H1 (cell line): ENCODE measurements around the gene LMO2. TPM values are rescaled to one million over a fixed set of nuclear protein-coding genes. Genes with fewer than 3 reads are reported as not detected.

ENCODE experiments used
- CTCF ChIA-PET: fragments of 300-600 bp; sonication (Branson Sonifier 250); formaldehyde crosslinking; loops from one replicate; lab custom pipeline; 2021; ENCODE audit not compliant: partially characterized antibody; lab: Charles Lee
- POLR2A ChIA-PET: fragments of 300-600 bp; sonication (Branson Sonifier 250); formaldehyde crosslinking; loops from one replicate; lab custom pipeline; 2021; ENCODE audit warnings: inconsistent platforms; ENCODE audit not compliant: partially characterized antibody; lab: Charles Lee
- DNase-seq, 2 experiments: peaks; one replicate each; pipeline versions ENCODE4 v3.0.0 to v3.0.0-alpha.2; 2010 to 2022; ENCODE audit warnings: low spot score in 2 of 2, low read depth in 1 of 2, mixed read lengths in 1 of 2
- FAIRE-seq: peaks from 2 replicates; lab custom pipeline; 2011; peaks lifted over from hg19 to GRCh38; lab: Jason Lieb, UNC
- H2AFZ ChIP-seq: 2 replicates; pipeline ENCODE4 v1.8.1; 2012; ENCODE audit warnings: low read length, inconsistent platforms
- H2AK5ac ChIP-seq: 2 replicates; pipeline ENCODE4 v1.6.1; 2013; ENCODE audit warnings: low read depth, low read length
- H2BK120ac ChIP-seq: replicated peaks from 2 replicates; pipeline ENCODE3; 2013; ENCODE audit warnings: low read depth, low read length, inconsistent platforms
- H2BK12ac ChIP-seq: 2 replicates; pipeline ENCODE4 v1.6.1; 2013; ENCODE audit warnings: low read depth, low read length
- H2BK15ac ChIP-seq: 2 replicates; pipeline ENCODE4 v1.6.1; 2013; ENCODE audit warnings: low read length
- H2BK20ac ChIP-seq: 2 replicates; pipeline ENCODE4 v1.6.1; 2013; ENCODE audit warnings: low read length
- H2BK5ac ChIP-seq: 2 replicates; pipeline ENCODE4 v1.6.1; 2013; ENCODE audit warnings: low read depth, low read length
- H3K14ac ChIP-seq: 2 replicates; pipeline ENCODE4 v1.6.1; 2013; ENCODE audit warnings: inconsistent platforms; ENCODE audit not compliant: insufficient read length
- H3K18ac ChIP-seq: 2 replicates; pipeline ENCODE4 v1.6.1; 2013; ENCODE audit warnings: low read length; ENCODE audit errors: extremely low read depth
- H3K23ac ChIP-seq: 2 replicates; pipeline ENCODE4 v1.6.1; 2013; ENCODE audit warnings: inconsistent platforms; ENCODE audit not compliant: insufficient read length
- H3K23me2 ChIP-seq: 2 replicates; pipeline ENCODE4 v1.6.1; 2013; ENCODE audit warnings: low read depth, low read length
- H3K27ac ChIP-seq: 2 replicates; pipeline ENCODE4 v1.6.1; 2011; ENCODE audit warnings: low read depth, low read length, inconsistent platforms
- H3K27me3 ChIP-seq, 4 experiments: replicated peaks in 1 of 4; 1 replicate in 1 of 4; 2 replicates in 3 of 4; pipeline versions ENCODE4 v1.6.1 to v1.8.1; 2011 to 2013; ENCODE audit warnings: low read length in 3 of 4, mild to moderate bottlenecking in 3 of 4, inconsistent platforms in 2 of 4, mixed read lengths in 2 of 4, moderate library complexity in 1 of 4; ENCODE audit not compliant: control insufficient read depth in 3 of 4, insufficient read depth in 3 of 4; ENCODE audit errors: extremely low read depth in 1 of 4
- H3K36me3 ChIP-seq, 4 experiments: 2 replicates each; pipeline versions ENCODE4 v1.6.1 to v1.8.1; 2011 to 2013; ENCODE audit warnings: mild to moderate bottlenecking in 4 of 4, low read length in 3 of 4, moderate library complexity in 2 of 4, control low read depth in 1 of 4, inconsistent platforms in 1 of 4; ENCODE audit not compliant: insufficient read depth in 4 of 4, control insufficient read depth in 2 of 4
- H3K4ac ChIP-seq: replicated peaks from 2 replicates; pipeline ENCODE3; 2013; ENCODE audit warnings: low read length, low read depth, mixed read lengths, inconsistent platforms; ENCODE audit not compliant: insufficient read length
- H3K4me1 ChIP-seq, 4 experiments: replicated peaks in 1 of 4; 1 replicate in 1 of 4; 2 replicates in 3 of 4; pipeline versions ENCODE4 v1.6.1 to v1.8.1; 2011 to 2013; ENCODE audit warnings: low read length in 3 of 4, inconsistent platforms in 2 of 4, mixed read lengths in 1 of 4; ENCODE audit not compliant: insufficient read depth in 4 of 4, control insufficient read depth in 3 of 4
- H3K4me2 ChIP-seq, 2 experiments: 2 replicates each; pipeline versions ENCODE4 v1.6.1 to v1.8.1; 2011 to 2013; ENCODE audit warnings: low read depth in 2 of 2, low read length in 2 of 2, control low read depth in 1 of 2, inconsistent platforms in 1 of 2, mild to moderate bottlenecking in 1 of 2; ENCODE audit not compliant: insufficient read depth in 1 of 2
- H3K4me3 ChIP-seq, 4 experiments: fragments of 200-600, 300-600 bp in 1 of 4; sonication (generic), shearing (Covaris generic), sonication (Bioruptor Twin) in 1 of 4; 2 replicates each; pipeline versions ENCODE4 v1.5.1 to v1.8.1; 2011 to 2016; ENCODE audit warnings: low read length in 4 of 4, low read depth in 3 of 4, control low read depth in 2 of 4, inconsistent platforms in 2 of 4, mild to moderate bottlenecking in 2 of 4, mixed read lengths in 1 of 4, moderate library complexity in 1 of 4; ENCODE audit not compliant: insufficient read depth in 2 of 4; ENCODE audit errors: extremely low read depth in 1 of 4
- H3K56ac ChIP-seq: replicated peaks from 2 replicates; pipeline ENCODE3; 2013; ENCODE audit warnings: low read depth, mild to moderate bottlenecking, mixed read lengths, low read length, inconsistent platforms; ENCODE audit not compliant: insufficient read length
- H3K79me1 ChIP-seq: 2 replicates; pipeline ENCODE4 v1.6.1; 2013; ENCODE audit warnings: low read depth, low read length, control low read depth
- H3K79me2 ChIP-seq, 2 experiments: 2 replicates each; pipeline versions ENCODE4 v1.6.1 to v1.8.1; 2012 to 2013; ENCODE audit warnings: low read length in 2 of 2, mild to moderate bottlenecking in 2 of 2, inconsistent platforms in 1 of 2; ENCODE audit not compliant: insufficient read depth in 2 of 2, control insufficient read depth in 1 of 2
- H3K9ac ChIP-seq, 4 experiments: replicated peaks in 1 of 4; 1 replicate in 1 of 4; 2 replicates in 3 of 4; pipeline versions ENCODE4 v1.6.1 to v1.8.1; 2011 to 2013; ENCODE audit warnings: low read depth in 3 of 4, low read length in 3 of 4, control low read depth in 2 of 4, mild to moderate bottlenecking in 2 of 4, moderate library complexity in 2 of 4, inconsistent platforms in 1 of 4; ENCODE audit errors: extremely low read depth in 1 of 4
- H3K9me3 ChIP-seq, 2 experiments: 2 replicates each; pipeline versions ENCODE4 v1.6.1 to v1.8.1; 2012 to 2013; ENCODE audit warnings: mild to moderate bottlenecking in 2 of 2, moderate library complexity in 2 of 2, control low read depth in 1 of 2, inconsistent platforms in 1 of 2, low read depth in 1 of 2, low read length in 1 of 2, mixed read lengths in 1 of 2; ENCODE audit not compliant: insufficient read depth in 2 of 2
- H4K20me1 ChIP-seq, 2 experiments: replicated peaks in 1 of 2; 2 replicates each; pipeline versions ENCODE3 to v1.8.1; 2011 to 2013; ENCODE audit warnings: inconsistent platforms in 2 of 2, low read length in 2 of 2, mild to moderate bottlenecking in 1 of 2; ENCODE audit not compliant: insufficient read depth in 2 of 2, control insufficient read depth in 1 of 2
- H4K5ac ChIP-seq: 2 replicates; pipeline ENCODE4 v1.6.1; 2013; ENCODE audit warnings: low read length, low read depth, mixed read lengths, inconsistent platforms; ENCODE audit not compliant: insufficient read length
- H4K8ac ChIP-seq: 2 replicates; pipeline ENCODE4 v1.8.0; 2013; ENCODE audit warnings: mild to moderate bottlenecking, moderate library complexity, low read length, inconsistent platforms; ENCODE audit not compliant: insufficient read depth; ENCODE audit errors: extremely low read depth
- H4K91ac ChIP-seq: replicated peaks from 2 replicates; pipeline ENCODE3; 2013; ENCODE audit warnings: low read length, mixed read lengths, inconsistent platforms; ENCODE audit not compliant: insufficient read length
- CBX8 ChIP-seq: fragments of 300-800, 300-1000 bp; sonication (generic); IDR thresholded peaks from 2 replicates; pipeline ENCODE4 v1.7.1; 2016; ENCODE audit warnings: low read depth, low read length, borderline replicate concordance
- CHD1 ChIP-seq: IDR thresholded peaks from 2 replicates; pipeline ENCODE4 v1.6.1; 2012; ENCODE audit warnings: low read depth, low read length, improper control_type of control experiment
- CREB1 ChIP-seq: IDR thresholded peaks from 2 replicates; pipeline ENCODE4 v1.6.1; 2012; ENCODE audit warnings: inconsistent platforms
- E2F6 ChIP-seq: IDR thresholded peaks from 2 replicates; pipeline ENCODE4 v1.6.1; 2012; ENCODE audit warnings: inconsistent platforms
- JUN ChIP-seq: IDR thresholded peaks from 2 replicates; pipeline ENCODE4 v1.6.1; 2011; ENCODE audit warnings: low read depth, mild to moderate bottlenecking, improper control_type of control experiment, low read length
- KDM5A ChIP-seq: fragments of 200-600 bp; IDR thresholded peaks from 2 replicates; pipeline ENCODE4 v1.7.1; 2012; ENCODE audit warnings: mild to moderate bottlenecking, low read length, inconsistent platforms, mixed read lengths
- RAD21 ChIP-seq, 2 experiments: IDR thresholded peaks in 1 of 2; conservative IDR thresholded peaks in 1 of 2; 2 replicates each; pipeline ENCODE4 v1.6.1; 2011; ENCODE audit warnings: low read depth in 2 of 2, low read length in 2 of 2, improper control_type of control experiment in 1 of 2, inconsistent platforms in 1 of 2, mild to moderate bottlenecking in 1 of 2, moderate library complexity in 1 of 2
- RXRA ChIP-seq: IDR thresholded peaks from 2 replicates; pipeline ENCODE4 v1.6.1; 2011; ENCODE audit warnings: low read depth, mild to moderate bottlenecking, low read length, moderate library complexity; ENCODE audit not compliant: insufficient read depth
- SP1 ChIP-seq: IDR thresholded peaks from 2 replicates; pipeline ENCODE4 v1.6.1; 2011; ENCODE audit warnings: low read depth, low read length
- SP4 ChIP-seq: IDR thresholded peaks from 2 replicates; pipeline ENCODE4 v1.6.1; 2012; ENCODE audit warnings: low read length, inconsistent platforms
- WGBS, 2 experiments: shearing (Covaris generic) in 1 of 2; methylation state at CpG; one replicate each; pipeline versions ENCODE4 v1.1.6 to v1.1.7; 2013 to 2015; ENCODE audit warnings: low lambda C conversion rate in 2 of 2, mixed read lengths in 2 of 2, inconsistent platforms in 1 of 2, low coverage in 1 of 2, missing lambda C conversion rate in 1 of 2; ENCODE audit not compliant: insufficient replicate concordance in 2 of 2, insufficient coverage in 1 of 2, insufficient read length in 1 of 2; ENCODE audit errors: extremely low coverage in 1 of 2, missing lambda C conversion rate in 1 of 2; 5-methylcytosine and 5-hydroxymethylcytosine counted together
- polyA plus RNA-seq, 7 experiments: library from polyadenylated mRNA; depleted of rRNA in 3 of 7; stranded (reverse) in 5 of 7; unstranded in 2 of 7; fragments of >200 nt in 5 of 7; fragments of 200-250 nt in 2 of 7; gene quantifications; 1 replicate in 5 of 7; 2 replicates in 1 of 7; 4 replicates in 1 of 7; pipeline versions ENCODE4 v1.2.1 to v1.2.3, GENCODE V29; 2011 to 2013; ENCODE audit warnings: missing spikeins in 2 of 7, mixed read lengths in 2 of 7
- total RNA-seq: library from RNA; stranded (reverse); fragmentation: NEBNext Ultra II Directional; extraction: Animal tissue kit (Norgen Biotek cat#: 25700); gene quantifications from 2 replicates; pipeline ENCODE4 v1.2.1, GENCODE V29; 2021

LMO2 gene
- total and polyA plus RNA-seq, 2 of the 8 experiments (the other 6 are each of a cell fraction or from before 2014, with no cell fraction given) = 1.6 to 2.7 TPM

GRCh38 chr11:33855500-33855899 lies 36.4 kb downstream of the LMO2 start:
- Histone ChIP-seq H3K18ac (no peak overlapping the region), H4K8ac (no peak overlapping the region), H3K4me1 (no peaks in the 10 kb centered on the region; a peak in 1 of 7 replicates), H3K36me3 (no peaks in the 10 kb centered on the region), H2BK15ac (no peak overlapping the region), H3K9me3 (no peaks in the 10 kb centered on the region), H3K4ac (no peak overlapping the region), H2BK120ac (no peak overlapping the region), H3K56ac (no peak overlapping the region), H3K9ac (no peak overlapping the region; a peak in 1 of 7 replicates), H3K4me3 (no peak overlapping the region), H2AK5ac (no peak overlapping the region), H2BK12ac (no peak overlapping the region), H3K79me1 (no peaks in the 10 kb centered on the region), H2AFZ (no peak overlapping the region), H3K27me3 (peaks cover 0 to 3% (median 0%) of the 10 kb centered on the region in 4 experiments; a peak in 1 of 7 replicates), H4K91ac (no peak overlapping the region), H3K23me2 (no peaks in the 10 kb centered on the region; the same call in 1 of the 2 replicates), H3K4me2 (no peak overlapping the region), H3K27ac (no peak overlapping the region), H3K23ac (no peak overlapping the region), H2BK20ac (no peak overlapping the region), H2BK5ac (no peak overlapping the region), H4K20me1 (no peaks in the 10 kb centered on the region), H3K79me2 (no peaks in the 10 kb centered on the region), H4K5ac (no peak overlapping the region), H3K14ac (no peak overlapping the region)
- FAIRE-seq (no peak), DNase-seq (no peak)
- ChIA-PET POLR2A (no interaction called here), CTCF (interaction anchor here (0.8 to 21.3 kb wide), 4 partner anchors 14 to 119 kb away, joined by 3 to 326 read pairs (median 4); no protein-coding TSS in a partner anchor)
- no peak for TF ChIP-seq SP1
- no peak for TF ChIP-seq CHD1
- TF ChIP-seq CREB1 = no peak
- TF ChIP-seq RAD21 (IDR thresholded peaks at IDR 0.05 in 1 of 2, conservative IDR thresholded peaks at IDR 0.05 in 1 of 2; ENCODE audit: low read depth in 2 of 2, low read length in 2 of 2) = no peak
- TF ChIP-seq RXRA = no peak
- no peak for TF ChIP-seq E2F6
- no peak for TF ChIP-seq SP4
- TF ChIP-seq CBX8 = no peak
- no peak for TF ChIP-seq JUN
- no peak for TF ChIP-seq KDM5A
- WGBS, 2 experiments = 79% methylated on average over 2 of the region's 2 CpGs; no CpG with 5 or more reads in 1 of the 2 experiments
